Liver (tissue), 9 donors: ENCODE data around the gene MARK3. TPM values are rescaled to one million over a fixed set of nuclear protein-coding genes. Genes with fewer than 3 reads are reported as not detected.

ENCODE experiments used
- DNase-seq: peaks from one replicate; pipeline ENCODE4 v3.0.0-alpha.2; 2017; ENCODE audit warnings: low spot score
- H3K27ac ChIP-seq, 2 donors: one replicate each; pipeline ENCODE4 v1.7.0; 2013; ENCODE audit warnings: inconsistent platforms in 2 of 2, low read length in 2 of 2, control low read depth in 1 of 2, low read depth in 1 of 2, mild to moderate bottlenecking in 1 of 2
- H3K27me3 ChIP-seq, 4 donors: one replicate each; pipeline versions ENCODE4 v1.6.1 to v1.7.0; 2013; ENCODE audit warnings: low read length in 3 of 4, inconsistent platforms in 1 of 4, mild to moderate bottlenecking in 1 of 4, moderate library complexity in 1 of 4; ENCODE audit not compliant: control insufficient read depth in 4 of 4, insufficient read depth in 4 of 4
- H3K36me3 ChIP-seq, 4 donors: one replicate each; pipeline versions ENCODE4 v1.6.1 to v1.7.0; 2013; ENCODE audit warnings: low read length in 3 of 4, mild to moderate bottlenecking in 3 of 4, low read depth in 1 of 4, moderate library complexity in 1 of 4; ENCODE audit not compliant: control insufficient read depth in 4 of 4, insufficient read depth in 3 of 4
- H3K4me1 ChIP-seq, 4 donors: one replicate each; pipeline versions ENCODE4 v1.6.1 to v1.7.0; 2013; ENCODE audit warnings: low read length in 3 of 4, mild to moderate bottlenecking in 3 of 4, moderate library complexity in 1 of 4; ENCODE audit not compliant: control insufficient read depth in 4 of 4, insufficient read depth in 4 of 4
- H3K4me3 ChIP-seq, 3 donors: one replicate each; pipeline versions ENCODE4 v1.6.1 to v1.7.0; 2013; ENCODE audit warnings: low read length in 3 of 3, control low read depth in 1 of 3, low read depth in 1 of 3, mild to moderate bottlenecking in 1 of 3
- H3K9ac ChIP-seq, 2 donors: one replicate each; pipeline ENCODE4 v1.7.0; 2013; ENCODE audit warnings: low read length in 2 of 2, mild to moderate bottlenecking in 2 of 2, moderate library complexity in 2 of 2, control low read depth in 1 of 2, low read depth in 1 of 2
- H3K9me3 ChIP-seq, 4 donors: one replicate each; pipeline versions ENCODE4 v1.6.1 to v1.7.0; 2013; ENCODE audit warnings: low read length in 3 of 4; ENCODE audit not compliant: control insufficient read depth in 4 of 4
- EGR1 ChIP-seq, 2 donors: IDR thresholded peaks; 2 replicates each; pipeline ENCODE4 v1.6.1; 2016 to 2018; ENCODE audit warnings: antibody characterized with exemption in 2 of 2, low read depth in 2 of 2
- GABPA ChIP-seq, 2 donors: IDR thresholded peaks in 1 of 2; conservative IDR thresholded peaks in 1 of 2; 2 replicates each; pipeline ENCODE4 v1.6.1; 2016; ENCODE audit warnings: antibody characterized with exemption in 2 of 2, mild to moderate bottlenecking in 1 of 2, moderate library complexity in 1 of 2
- HNF4G ChIP-seq: IDR thresholded peaks from 2 replicates; pipeline ENCODE4 v1.6.1; 2016; ENCODE audit warnings: antibody characterized with exemption
- JUND ChIP-seq, 2 donors: IDR thresholded peaks; 2 replicates each; pipeline ENCODE4 v1.6.1; 2016; ENCODE audit warnings: antibody characterized with exemption in 2 of 2
- NR2F2 ChIP-seq: IDR thresholded peaks from 2 replicates; pipeline ENCODE4 v1.6.1; 2016; ENCODE audit warnings: antibody characterized with exemption
- RAD21 ChIP-seq, 2 donors: IDR thresholded peaks; 2 replicates each; pipeline ENCODE4 v1.6.1; 2016; ENCODE audit warnings: antibody characterized with exemption in 2 of 2, mild to moderate bottlenecking in 2 of 2
- SP1 ChIP-seq: IDR thresholded peaks from 2 replicates; pipeline ENCODE4 v1.6.1; 2018; ENCODE audit warnings: antibody characterized with exemption, mild to moderate bottlenecking
- TAF1 ChIP-seq: conservative IDR thresholded peaks from 2 replicates; pipeline ENCODE4 v1.6.1; 2016; ENCODE audit warnings: antibody characterized with exemption, mild to moderate bottlenecking
- YY1 ChIP-seq: IDR thresholded peaks from 2 replicates; pipeline ENCODE4 v1.6.1; 2016; ENCODE audit warnings: antibody characterized with exemption, mild to moderate bottlenecking
- WGBS: extraction: QIAGEN DNeasy Blood & Tissue Kit; methylation state at CpG from one replicate; pipeline ENCODE4 v1.1.7; 2013; 5-methylcytosine and 5-hydroxymethylcytosine counted together
- polyA plus RNA-seq, 2 donors: library from polyadenylated mRNA; stranded (reverse) in 1 of 2; unstranded in 1 of 2; fragments of 200-250 nt in 1 of 2; fragments of >200 nt in 1 of 2; fragmentation: Nextera tagmentation in 1 of 2; extraction: Ambion mirVana in 1 of 2; gene quantifications; one replicate each; pipeline versions ENCODE4 v1.2.1 to v1.2.3, GENCODE V29; 2013 to 2015
- total RNA-seq, 2 donors: library from RNA; depleted of rRNA; stranded (reverse); fragments of >200 nt; gene quantifications; one replicate each; pipeline ENCODE4 v1.2.3, GENCODE V29; 2014
- TF ChIP-seq, protein P1 (sequence below): fragments of 150-350 bp; IDR thresholded peaks from 2 replicates; pipeline ENCODE4 v1.5.1; 2017; ENCODE audit warnings: improper control_type of control experiment, low read depth, low read length; ENCODE audit not compliant: missing input control
- TF ChIP-seq, protein P2 (sequence below): IDR thresholded peaks from 2 replicates; pipeline ENCODE4 v1.6.1; 2016; ENCODE audit warnings: antibody characterized with exemption
- TF ChIP-seq, protein P3 (sequence below): IDR thresholded peaks from 2 replicates; pipeline ENCODE4 v1.6.1; 2016; ENCODE audit warnings: antibody characterized with exemption
- donor health status: healthy.
- donor health status: healthy.
- donor health status: healthy.
- donor health status: healthy.
- donor health status: healthy.

The MARK3 gene
- total and polyA plus RNA-seq, 4 donors, result 14.1 to 86.0 (median 33.0) TPM

DNA sequence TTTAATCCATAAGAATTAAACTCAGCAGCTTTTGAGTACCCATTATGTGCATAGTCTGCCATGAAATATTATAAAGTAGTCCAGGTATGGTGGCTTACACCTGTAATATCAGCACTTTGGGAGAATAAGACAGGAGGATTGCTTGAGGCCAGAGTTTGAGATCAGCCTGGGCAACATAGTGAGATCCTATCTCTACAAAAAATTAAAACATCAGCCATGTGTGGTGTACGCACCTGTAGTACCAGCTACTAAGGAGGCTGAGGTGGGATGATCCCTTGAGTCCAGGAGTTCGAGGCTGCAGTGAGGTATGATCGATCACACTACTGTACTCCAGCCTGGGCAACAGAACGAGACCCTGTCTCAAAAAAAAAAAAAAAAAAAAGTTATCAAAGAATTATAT lies 15.3 kb downstream of the MARK3 start:
- no peak overlapping the region for H3K27ac ChIP-seq
- TF ChIP-seq RAD21 (IDR thresholded peaks at IDR 0.05), result no peak
- no peak for TF ChIP-seq NR2F2
- H3K4me1 ChIP-seq, result peaks cover 3 to 17% (median 7%) of the 10 kb centered on the region in 4 donors
- no peaks in the 10 kb centered on the region for H3K36me3 ChIP-seq
- no peaks in the 10 kb centered on the region for H3K9me3 ChIP-seq
- no peak overlapping the region for H3K9ac ChIP-seq
- no peak for DNase-seq
- H3K4me3 ChIP-seq, result no peak overlapping the region
- WGBS, result 95% methylated on average over 4 of the region's 4 CpGs
- no peaks in the 10 kb centered on the region for H3K27me3 ChIP-seq

- Histone ChIP-seq H3K9ac (no peak overlapping the region), H3K27ac (peak overlapping the region; percentile 10), H3K9me3 (no peaks in the 10 kb centered on the region), H3K4me1 (peaks cover 2 to 13% (median 6%) of the 10 kb centered on the region in 4 donors), H3K27me3 (no peaks in the 10 kb centered on the region), H3K36me3 (no peaks in the 10 kb centered on the region), H3K4me3 (no peak overlapping the region)
- WGBS, result 84% methylated on average over 10 of the region's 10 CpGs
- TF ChIP-seq HNF4G (no peak), SP1 (peak; percentile 14)
- no peak for DNase-seq
Measured at GRCh38 chr14:103401223-103402214, 16.3 kb downstream of the MARK3 start.

DNA sequence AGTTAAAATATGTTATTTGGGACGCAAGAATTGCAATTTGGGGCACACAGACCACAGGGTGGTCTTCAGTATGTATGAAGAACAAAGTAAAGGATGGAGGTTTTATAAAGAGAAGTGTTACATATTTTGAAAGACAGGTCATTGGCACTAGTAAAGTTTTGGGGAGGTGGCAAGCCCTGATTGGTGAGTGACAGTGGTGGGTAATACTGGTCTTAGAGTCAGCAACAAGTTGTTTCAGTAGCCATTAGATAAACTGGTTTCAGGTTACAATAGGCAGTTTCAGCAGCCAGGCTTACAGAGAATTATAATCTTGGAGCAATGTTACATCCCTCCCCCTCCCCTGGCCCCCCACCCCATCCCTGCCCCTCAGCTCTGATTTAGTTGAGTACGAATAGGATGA lies 17.5 kb downstream of the MARK3 start:
- H3K9me3 ChIP-seq, result no peaks in the 10 kb centered on the region
- 95% methylated on average over 2 of the region's 2 CpGs for WGBS
- H3K27me3 ChIP-seq, result no peaks in the 10 kb centered on the region
- no peak overlapping the region for H3K27ac ChIP-seq
- TF ChIP-seq NR2F2 (no peak), JUND (IDR thresholded peaks at IDR 0.05) (no peak), YY1 (no peak), TAF1 (no peak), RAD21 (IDR thresholded peaks at IDR 0.05) (no peak), HNF4G (no peak), EGR1 (IDR thresholded peaks at IDR 0.05; ENCODE audit: low read depth in 2 of 2) (no peak), SP1 (no peak), GABPA (IDR thresholded peaks at IDR 0.05 in 1 of 2, conservative IDR thresholded peaks at IDR 0.05 in 1 of 2) (no peak)
- TF ChIP-seq, protein P1, sequence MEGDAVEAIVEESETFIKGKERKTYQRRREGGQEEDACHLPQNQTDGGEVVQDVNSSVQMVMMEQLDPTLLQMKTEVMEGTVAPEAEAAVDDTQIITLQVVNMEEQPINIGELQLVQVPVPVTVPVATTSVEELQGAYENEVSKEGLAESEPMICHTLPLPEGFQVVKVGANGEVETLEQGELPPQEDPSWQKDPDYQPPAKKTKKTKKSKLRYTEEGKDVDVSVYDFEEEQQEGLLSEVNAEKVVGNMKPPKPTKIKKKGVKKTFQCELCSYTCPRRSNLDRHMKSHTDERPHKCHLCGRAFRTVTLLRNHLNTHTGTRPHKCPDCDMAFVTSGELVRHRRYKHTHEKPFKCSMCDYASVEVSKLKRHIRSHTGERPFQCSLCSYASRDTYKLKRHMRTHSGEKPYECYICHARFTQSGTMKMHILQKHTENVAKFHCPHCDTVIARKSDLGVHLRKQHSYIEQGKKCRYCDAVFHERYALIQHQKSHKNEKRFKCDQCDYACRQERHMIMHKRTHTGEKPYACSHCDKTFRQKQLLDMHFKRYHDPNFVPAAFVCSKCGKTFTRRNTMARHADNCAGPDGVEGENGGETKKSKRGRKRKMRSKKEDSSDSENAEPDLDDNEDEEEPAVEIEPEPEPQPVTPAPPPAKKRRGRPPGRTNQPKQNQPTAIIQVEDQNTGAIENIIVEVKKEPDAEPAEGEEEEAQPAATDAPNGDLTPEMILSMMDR, result no peak
- TF ChIP-seq, protein P2, sequence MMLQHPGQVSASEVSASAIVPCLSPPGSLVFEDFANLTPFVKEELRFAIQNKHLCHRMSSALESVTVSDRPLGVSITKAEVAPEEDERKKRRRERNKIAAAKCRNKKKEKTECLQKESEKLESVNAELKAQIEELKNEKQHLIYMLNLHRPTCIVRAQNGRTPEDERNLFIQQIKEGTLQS, result no peak
- TF ChIP-seq, protein P3, sequence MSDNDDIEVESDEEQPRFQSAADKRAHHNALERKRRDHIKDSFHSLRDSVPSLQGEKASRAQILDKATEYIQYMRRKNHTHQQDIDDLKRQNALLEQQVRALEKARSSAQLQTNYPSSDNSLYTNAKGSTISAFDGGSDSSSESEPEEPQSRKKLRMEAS, result no peak
- peaks cover 0 to 4% (median 0%) of the 10 kb centered on the region in 4 donors for H3K36me3 ChIP-seq
- H3K9ac ChIP-seq, result no peak overlapping the region
- no peak for DNase-seq
- H3K4me1 ChIP-seq, result peaks cover 0 to 13% (median 6%) of the 10 kb centered on the region in 4 donors
- no peak overlapping the region for H3K4me3 ChIP-seq
